Effector memory CD8-positive, alpha-beta T cell (primary cell): Measurements from ENCODE around the gene BCL7A.

Source experiments
- ATAC-seq: fragments of 150-1000 bp; cut with Tn5 transposase; replicated peaks from 2 replicates; pipeline ENCODE4 v1.10.0; 2021; ENCODE audit warnings: mild to moderate bottlenecking, moderate library complexity
- DNase-seq, 3 experiments: peaks; one replicate each; pipeline ENCODE4 v3.0.0; 2021
- H3K27ac Mint-ChIP-seq, 2 donors: one replicate each; pipeline ENCODE4 v1.8.0; 2022; ENCODE audit warnings: mild to moderate bottlenecking in 2 of 2, mixed read lengths in 2 of 2, moderate library complexity in 2 of 2
- H3K27me3 Mint-ChIP-seq, 2 donors: one replicate each; pipeline ENCODE4 v1.8.0; 2022; ENCODE audit warnings: mixed read lengths in 2 of 2
- H3K36me3 Mint-ChIP-seq: one replicate; pipeline ENCODE4 v1.8.0; 2022; ENCODE audit warnings: mild to moderate bottlenecking, moderate library complexity, mixed read lengths; ENCODE audit not compliant: insufficient read depth
- H3K4me1 Mint-ChIP-seq, 2 donors: one replicate each; pipeline ENCODE4 v1.8.0; 2022; ENCODE audit warnings: low read depth in 2 of 2, mixed read lengths in 2 of 2
- H3K4me3 Mint-ChIP-seq, 2 donors: one replicate each; pipeline ENCODE4 v1.8.0; 2022; ENCODE audit warnings: mild to moderate bottlenecking in 2 of 2, mixed read lengths in 2 of 2, moderate library complexity in 2 of 2
- H3K9me3 Mint-ChIP-seq, 2 donors: one replicate each; pipeline ENCODE4 v1.8.0; 2022; ENCODE audit warnings: mixed read lengths in 2 of 2

Gene BCL7A

GRCh38 chr12:121990114-121990647 lies 31.5 kb upstream of the BCL7A start:
- no peak overlapping the region for H3K27ac Mint-ChIP-seq
- H3K4me1 Mint-ChIP-seq = peaks cover 0 to 4% of the 10 kb centered on the region in 2 donors
- no peaks in the 10 kb centered on the region for H3K27me3 Mint-ChIP-seq
- H3K9me3 Mint-ChIP-seq = no peaks in the 10 kb centered on the region
- no peak for ATAC-seq
- peaks cover 2% of the 10 kb centered on the region for H3K36me3 Mint-ChIP-seq
- DNase-seq = no peak
- H3K4me3 Mint-ChIP-seq = no peak overlapping the region

GRCh38 chr12:121990692-121991603 lies 30.7 kb upstream of the BCL7A start:
- ATAC-seq = no peak
- Mint-ChIP-seq H3K4me1 (peaks cover 0 to 4% of the 10 kb centered on the region in 2 donors), H3K9me3 (no peaks in the 10 kb centered on the region), H3K4me3 (no peak overlapping the region), H3K27ac (no peak overlapping the region), H3K27me3 (no peaks in the 10 kb centered on the region), H3K36me3 (peaks cover 2% of the 10 kb centered on the region)
- no peak for DNase-seq

GRCh38 chr12:121992059-121992879 lies 29.4 kb upstream of the BCL7A start:
- H3K27ac Mint-ChIP-seq = no peak overlapping the region
- peaks cover under 1% of the 10 kb centered on the region for H3K36me3 Mint-ChIP-seq
- no peak overlapping the region for H3K4me3 Mint-ChIP-seq
- peaks cover 0 to 4% of the 10 kb centered on the region in 2 donors for H3K4me1 Mint-ChIP-seq
- peaks cover 0 to 6% of the 10 kb centered on the region in 2 donors for H3K27me3 Mint-ChIP-seq
- no peaks in the 10 kb centered on the region for H3K9me3 Mint-ChIP-seq
- DNase-seq (peak in 1 of 3 experiments; percentile 8), ATAC-seq (peak; percentile 70)

- H3K27ac Mint-ChIP-seq = no peak overlapping the region
- no peaks in the 10 kb centered on the region for H3K9me3 Mint-ChIP-seq
- H3K4me1 Mint-ChIP-seq = peaks cover 0 to 4% of the 10 kb centered on the region in 2 donors
- DNase-seq (no peak), ATAC-seq (no peak)
- H3K27me3 Mint-ChIP-seq = peaks cover 4 to 13% of the 10 kb centered on the region in 2 donors
- H3K4me3 Mint-ChIP-seq = no peak overlapping the region
- no peaks in the 10 kb centered on the region for H3K36me3 Mint-ChIP-seq
These were observed 25.4 kb upstream of the BCL7A start for GRCh38 chr12:121996050-121996944.

GRCh38 chr12:121996945-121997612 lies 24.6 kb upstream of the BCL7A start:
- ATAC-seq = no peak

GRCh38 chr12:122001466-122002209 lies 20.0 kb upstream of the BCL7A start:
- peaks cover 12 to 13% of the 10 kb centered on the region in 2 donors for H3K4me1 Mint-ChIP-seq
- DNase-seq (no peak), ATAC-seq (no peak)
- no peaks in the 10 kb centered on the region for H3K36me3 Mint-ChIP-seq
- no peak overlapping the region for H3K4me3 Mint-ChIP-seq
- H3K9me3 Mint-ChIP-seq = no peaks in the 10 kb centered on the region
- H3K27me3 Mint-ChIP-seq = peaks cover 4 to 18% of the 10 kb centered on the region in 2 donors
- no peak overlapping the region for H3K27ac Mint-ChIP-seq

More at GRCh38 chr12:121996945-121997612, 24.6 kb upstream of the BCL7A start:
- H3K27ac Mint-ChIP-seq = no peak overlapping the region
- peaks cover 4 to 13% of the 10 kb centered on the region in 2 donors for H3K27me3 Mint-ChIP-seq
- no peaks in the 10 kb centered on the region for H3K36me3 Mint-ChIP-seq
- H3K4me1 Mint-ChIP-seq = peaks cover 0 to 1% of the 10 kb centered on the region in 2 donors
- H3K9me3 Mint-ChIP-seq = no peaks in the 10 kb centered on the region
- H3K4me3 Mint-ChIP-seq = no peak overlapping the region
- DNase-seq = no peak

- H3K36me3 Mint-ChIP-seq = no peaks in the 10 kb centered on the region
- peaks cover 14 to 16% of the 10 kb centered on the region in 2 donors for H3K4me1 Mint-ChIP-seq
- peaks cover 4 to 23% of the 10 kb centered on the region in 2 donors for H3K27me3 Mint-ChIP-seq
- DNase-seq (no peak), ATAC-seq (peak; percentile 84)
- H3K27ac Mint-ChIP-seq = peak overlapping the region in 1 of 2 donors; percentile 19
- H3K4me3 Mint-ChIP-seq = peak overlapping the region; percentile 14 to 19
- H3K9me3 Mint-ChIP-seq = no peaks in the 10 kb centered on the region
These were observed 17.8 kb upstream of the BCL7A start for GRCh38 chr12:122003651-122004611.

- H3K36me3 Mint-ChIP-seq = no peaks in the 10 kb centered on the region
- no peak for ATAC-seq
- peaks cover 14 to 16% of the 10 kb centered on the region in 2 donors for H3K4me1 Mint-ChIP-seq
- no peaks in the 10 kb centered on the region for H3K9me3 Mint-ChIP-seq
- peaks cover 2 to 22% of the 10 kb centered on the region in 2 donors for H3K27me3 Mint-ChIP-seq
- peak overlapping the region; percentile 14 to 19 for H3K4me3 Mint-ChIP-seq
- H3K27ac Mint-ChIP-seq = no peak overlapping the region
- DNase-seq = no peak
These were observed 17.0 kb upstream of the BCL7A start for GRCh38 chr12:122004633-122005071.

GRCh38 chr12:122005252-122005776 lies 16.4 kb upstream of the BCL7A start:
- ATAC-seq = no peak

GRCh38 chr12:122006186-122006926 lies 15.3 kb upstream of the BCL7A start:
- Mint-ChIP-seq H3K4me1 (peaks cover 14 to 16% of the 10 kb centered on the region in 2 donors), H3K27me3 (peaks cover 0 to 28% of the 10 kb centered on the region in 2 donors), H3K27ac (peak overlapping the region; percentile 52 to 81), H3K4me3 (peak overlapping the region; percentile 71 to 76), H3K9me3 (no peaks in the 10 kb centered on the region), H3K36me3 (no peaks in the 10 kb centered on the region)
- DNase-seq (no peak), ATAC-seq (peak; percentile 52)

More at GRCh38 chr12:122005252-122005776, 16.4 kb upstream of the BCL7A start:
- Mint-ChIP-seq H3K27me3 (peaks cover 0 to 22% of the 10 kb centered on the region in 2 donors), H3K9me3 (no peaks in the 10 kb centered on the region), H3K4me3 (peak overlapping the region; percentile 71 to 76), H3K4me1 (peaks cover 14 to 16% of the 10 kb centered on the region in 2 donors), H3K27ac (no peak overlapping the region), H3K36me3 (no peaks in the 10 kb centered on the region)
- DNase-seq = no peak
